HL-60/S4 treated with retinoic acid at 250 ng/mL for 4 days and 3 days (cell line): ENCODE data around the gene SMTN.
"Not testable (repeated sequence)": the region's sequence is repeated elsewhere in the genome, so short reads cannot be mapped to it uniquely, and the experiment has no call there.

Experiments used
- in situ Hi-C: fragments of 300-500 bp; cut with MboI; formaldehyde crosslinking; loops from 2 replicates; pipeline ENCODE4 v1.7.0; 2022; ENCODE audit warnings: low sequenced_read_pairs

The SMTN gene

DNA sequence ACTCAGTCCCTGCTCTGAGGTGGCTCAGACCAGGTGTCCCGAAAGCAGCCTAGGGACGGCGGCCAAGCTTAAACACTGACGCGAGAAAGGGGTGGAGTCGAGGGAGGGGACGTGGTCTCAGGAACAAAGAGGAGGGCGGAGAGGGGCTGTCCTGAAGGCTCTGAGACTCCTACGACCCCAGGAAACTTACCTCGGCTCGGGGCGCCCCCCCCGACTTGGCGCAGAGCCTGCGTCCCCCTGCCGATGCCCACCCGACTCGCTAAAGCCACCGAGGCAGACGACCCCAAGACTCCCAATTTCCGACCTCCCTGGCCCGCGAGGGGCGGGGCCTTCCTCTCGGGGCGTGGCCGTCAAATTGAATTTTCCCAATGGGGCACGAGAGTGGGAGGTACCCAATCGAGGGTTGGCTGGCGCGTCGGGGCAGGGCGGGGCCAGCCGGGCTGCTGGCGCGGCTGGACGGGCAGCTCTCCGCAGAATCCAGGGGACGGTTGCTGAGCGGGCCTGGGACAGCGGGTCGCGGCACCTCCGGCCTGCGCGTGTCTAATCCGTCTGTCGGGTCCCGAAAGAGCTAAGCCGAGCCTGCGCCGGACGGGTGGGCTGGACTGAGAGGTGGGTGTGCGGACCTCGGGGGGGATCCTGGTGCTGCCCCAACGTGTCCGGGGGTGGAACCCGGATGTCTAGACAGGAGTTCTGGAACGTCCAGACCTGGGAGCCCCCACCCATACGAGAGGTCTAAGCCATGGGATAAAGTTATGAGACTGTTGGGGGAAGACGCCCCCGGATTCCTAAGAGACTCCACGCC, at the start of gene SMTN:
TSS of gene SMTN (plus strand) at position 471 of the 802 bp plus-strand sequence. CDS start 1,941 bp downstream, outside the sequence.
- in situ Hi-C loops = no loop called here

DNA sequence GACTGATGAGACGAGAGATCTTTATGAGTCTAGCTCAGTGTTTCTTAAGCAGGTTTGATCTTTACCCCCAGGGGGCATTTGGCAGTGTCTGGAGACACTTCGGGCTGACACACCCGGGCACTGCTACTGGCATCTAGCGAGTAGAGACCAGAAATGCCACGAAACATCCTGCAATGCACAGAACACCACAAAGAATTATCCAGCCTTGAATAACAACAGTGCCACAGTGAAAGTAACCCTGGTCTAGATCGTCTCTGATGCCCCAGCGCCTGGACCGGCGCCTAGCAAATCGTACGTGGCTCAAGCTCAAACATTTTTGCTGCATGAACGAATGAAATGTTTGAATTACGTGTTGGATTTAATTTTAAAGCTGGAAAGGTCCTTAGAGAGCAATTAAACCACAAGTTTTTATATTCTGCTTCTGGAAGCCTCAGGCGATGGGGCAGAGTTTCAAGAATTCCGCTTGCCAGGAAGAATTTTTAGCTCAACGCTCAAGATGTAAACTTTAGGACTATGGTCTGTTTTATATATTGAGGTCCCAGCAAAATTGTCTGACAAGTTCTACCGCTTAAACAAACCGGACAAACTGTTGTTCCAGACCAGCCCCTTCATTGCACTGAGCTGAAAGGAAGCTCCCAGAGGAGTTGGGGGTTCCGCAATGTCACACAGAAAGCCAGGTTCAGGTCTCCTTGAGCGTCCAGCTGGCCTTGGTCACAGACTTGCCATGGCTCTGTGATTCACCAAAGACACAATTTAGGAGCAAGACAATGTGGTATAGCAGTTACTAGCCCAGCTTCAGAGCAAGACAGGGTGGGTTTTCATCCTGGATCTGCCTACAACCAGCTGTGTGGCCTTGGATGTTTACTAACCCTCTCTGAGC, 44.2 kb upstream of the SMTN start:
- in situ Hi-C loops = no loop called here

DNA sequence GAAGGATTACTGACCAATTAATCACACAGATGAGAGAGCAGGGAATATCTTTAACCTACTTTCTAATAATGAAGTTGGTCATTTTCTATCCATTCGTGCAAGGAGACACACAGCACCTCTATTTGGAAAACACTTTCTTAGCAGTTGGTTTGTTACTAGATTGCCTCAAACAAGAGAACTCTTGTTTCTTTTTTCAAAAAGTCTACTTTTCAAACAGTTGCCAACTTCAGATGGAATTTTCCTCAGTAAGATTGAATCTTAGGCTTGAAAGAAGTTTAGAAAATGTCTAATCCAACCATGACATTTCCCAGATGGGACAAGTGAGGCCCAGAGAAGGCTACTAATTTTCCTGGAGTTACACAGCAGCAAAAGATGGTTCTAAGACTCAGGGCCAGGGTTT, 42.4 kb upstream of the SMTN start:
- in situ Hi-C loops = no loop called here

DNA sequence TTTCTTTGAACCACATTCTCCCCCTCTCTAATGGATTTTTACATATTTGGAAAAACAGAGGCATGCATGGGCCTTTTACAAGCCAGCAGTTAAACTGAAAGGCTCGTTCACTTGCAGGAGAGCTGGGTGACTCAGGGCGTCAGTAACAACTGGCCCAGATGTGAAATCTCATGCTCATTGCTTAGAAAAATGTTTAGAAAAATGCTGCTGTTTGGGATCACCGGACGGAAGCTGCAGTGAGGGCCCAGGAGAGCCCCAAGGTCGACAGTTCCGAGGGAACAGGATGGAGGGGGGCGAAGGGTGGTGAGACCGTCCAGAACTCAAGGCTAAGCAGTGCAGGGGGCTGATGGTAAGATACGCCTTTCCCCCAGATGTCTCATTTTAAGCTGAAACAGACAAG, 41.7 kb upstream of the SMTN start:
- in situ Hi-C loops = no loop called here

DNA sequence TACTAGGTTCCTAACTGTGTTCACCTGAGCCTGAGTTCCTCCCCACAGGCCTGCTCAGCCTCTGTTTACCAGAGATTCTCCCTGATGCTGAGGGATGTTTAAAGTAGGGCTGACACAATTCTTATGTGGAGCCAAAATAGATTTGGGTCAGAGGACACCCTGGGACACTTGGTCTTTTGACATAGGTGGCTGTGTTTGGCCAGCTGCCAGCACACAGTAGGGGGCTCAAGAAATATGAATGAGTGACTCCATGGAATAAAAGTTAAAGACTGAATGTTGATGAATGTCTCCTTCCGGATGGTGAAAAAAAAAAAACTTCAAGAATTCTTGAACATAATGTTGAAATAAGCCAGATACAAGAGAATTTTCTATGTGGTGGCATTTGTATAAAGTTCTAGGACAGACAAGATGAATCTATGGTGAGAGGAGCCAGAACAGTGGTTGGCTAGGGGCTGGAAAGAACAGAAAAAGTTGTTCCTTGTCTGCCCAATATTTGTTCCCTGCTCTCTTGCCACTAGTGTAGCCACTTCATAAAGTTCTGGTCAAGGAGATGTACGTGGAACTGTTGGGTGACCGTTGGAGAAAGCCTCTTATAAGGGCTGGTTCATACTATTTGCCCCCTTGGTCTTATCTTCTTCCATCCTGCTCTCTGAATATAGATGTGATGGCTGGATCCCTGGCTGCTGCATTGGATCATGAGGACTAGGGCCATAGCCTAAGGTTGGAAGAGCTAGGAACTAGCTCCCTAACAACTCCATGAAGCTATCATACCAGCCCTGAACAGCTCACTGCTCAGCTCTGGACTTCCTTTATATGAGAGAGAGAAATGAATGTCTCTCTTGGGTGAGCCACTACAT, 40.3 kb upstream of the SMTN start:
- in situ Hi-C loops = no loop called here

DNA sequence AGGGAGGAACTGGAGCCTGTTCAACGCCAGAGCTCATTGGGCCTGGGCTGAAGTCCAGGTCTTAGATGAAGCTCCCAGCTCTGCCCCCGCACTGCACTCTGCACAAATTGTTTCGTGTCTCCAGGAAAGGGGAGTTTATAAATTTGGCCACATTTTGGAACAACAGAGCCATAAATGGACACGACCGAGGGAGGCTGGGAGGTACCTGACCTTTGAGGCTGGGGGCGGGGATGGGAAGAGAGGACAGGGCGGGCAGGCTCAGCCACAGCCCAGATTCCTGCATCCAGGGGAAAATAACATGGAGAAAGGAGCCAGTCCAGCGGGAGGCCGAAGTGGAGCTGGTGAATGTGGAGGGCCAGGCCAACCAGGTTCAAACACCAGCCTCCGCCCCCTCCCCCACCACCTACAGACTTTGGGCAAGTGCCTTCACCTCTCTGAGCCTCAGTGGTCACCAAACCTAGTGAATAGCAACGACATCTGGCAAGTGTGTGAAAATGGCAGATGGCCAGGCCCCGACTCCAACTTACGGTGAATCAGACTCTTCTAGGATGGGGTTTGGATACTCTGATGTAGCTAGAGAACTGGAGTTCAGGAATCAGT, 36.8 kb upstream of the SMTN start:
- in situ Hi-C loops = no loop called here

DNA sequence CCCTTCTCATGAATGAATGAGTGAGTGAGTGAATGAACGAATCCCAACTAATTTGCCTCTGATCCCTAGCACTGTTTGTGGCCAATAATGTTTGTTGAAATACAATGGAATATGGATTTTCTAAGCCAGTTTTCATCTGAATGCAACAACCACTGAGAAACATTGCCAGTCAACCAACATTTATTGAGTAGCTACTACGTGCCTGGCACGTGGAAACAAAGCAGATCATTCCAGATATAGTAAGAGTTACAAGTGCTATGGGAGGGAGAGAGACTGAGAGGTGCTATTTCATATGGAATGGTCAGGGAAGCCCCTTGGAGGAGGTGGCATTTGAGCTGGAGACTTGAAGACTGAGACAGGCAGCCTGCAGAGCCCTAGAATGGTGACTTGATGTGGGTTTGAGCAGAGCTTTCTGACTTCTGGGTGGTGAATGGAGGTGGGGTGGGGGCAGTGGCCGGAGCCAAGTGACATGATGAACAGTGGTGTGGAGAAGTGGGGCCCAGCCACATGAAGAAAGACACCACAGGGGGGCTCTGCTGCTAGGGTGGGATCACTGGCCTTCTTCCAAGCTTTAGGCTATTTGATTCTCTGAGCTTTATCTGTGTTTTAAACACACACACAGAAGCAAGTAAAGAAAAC, 35.1 kb upstream of the SMTN start:
- in situ Hi-C loops = no loop called here

DNA sequence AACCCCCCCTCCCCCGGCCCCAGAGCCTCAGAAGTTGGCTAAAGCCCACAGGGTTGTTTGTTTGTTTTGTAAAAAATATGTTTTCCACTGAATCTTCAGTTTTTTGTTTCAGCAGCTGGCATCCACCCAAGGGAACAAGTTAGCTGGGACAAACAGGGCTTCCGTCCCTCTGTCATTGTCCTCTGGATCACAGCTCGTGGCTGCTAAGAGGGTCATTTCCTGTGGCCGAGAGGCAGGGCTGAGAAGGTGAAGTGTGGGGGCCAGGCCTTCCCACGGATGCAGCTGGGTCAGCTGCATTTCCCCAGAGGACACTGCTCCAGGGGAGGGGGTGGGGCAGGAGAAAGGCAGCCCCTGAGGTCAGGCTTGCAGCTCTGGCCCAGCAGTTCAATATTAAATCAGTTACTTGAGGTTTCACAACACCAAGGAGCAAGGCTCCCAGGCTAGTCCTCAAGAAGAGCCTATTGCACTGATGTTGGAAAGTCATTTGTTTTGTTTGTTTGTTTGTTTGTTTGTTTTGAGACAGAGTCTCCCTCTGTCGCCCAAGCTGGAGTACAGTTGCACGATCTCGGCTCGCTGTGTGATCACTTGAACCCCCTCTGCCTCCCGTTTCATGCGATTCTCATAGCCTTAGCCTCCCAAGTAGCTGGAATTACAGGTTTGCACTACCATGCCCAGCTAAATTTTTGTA, 34.4 kb upstream of the SMTN start:
- in situ Hi-C loops = no loop called here

DNA sequence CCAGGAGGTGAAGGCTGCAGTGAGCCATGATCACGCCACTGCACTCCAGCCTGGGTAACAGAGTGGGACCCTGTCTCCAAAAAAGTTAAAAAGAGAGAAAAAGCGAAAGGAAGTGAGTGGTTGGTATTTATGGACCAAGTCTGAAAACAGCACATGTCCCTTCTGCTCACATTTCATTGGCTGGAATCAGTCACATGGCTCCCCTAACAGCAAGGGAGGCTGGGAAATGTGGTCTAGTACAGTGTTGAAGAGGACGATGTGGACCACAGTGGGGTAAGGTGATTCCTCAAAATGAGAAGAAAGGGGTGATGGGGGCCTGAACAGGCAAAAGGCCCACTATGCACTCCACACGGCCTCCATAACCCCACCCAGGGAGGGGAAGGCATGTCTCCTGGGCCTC, 32.5 kb upstream of the SMTN start:
- in situ Hi-C loops = no loop called here

DNA sequence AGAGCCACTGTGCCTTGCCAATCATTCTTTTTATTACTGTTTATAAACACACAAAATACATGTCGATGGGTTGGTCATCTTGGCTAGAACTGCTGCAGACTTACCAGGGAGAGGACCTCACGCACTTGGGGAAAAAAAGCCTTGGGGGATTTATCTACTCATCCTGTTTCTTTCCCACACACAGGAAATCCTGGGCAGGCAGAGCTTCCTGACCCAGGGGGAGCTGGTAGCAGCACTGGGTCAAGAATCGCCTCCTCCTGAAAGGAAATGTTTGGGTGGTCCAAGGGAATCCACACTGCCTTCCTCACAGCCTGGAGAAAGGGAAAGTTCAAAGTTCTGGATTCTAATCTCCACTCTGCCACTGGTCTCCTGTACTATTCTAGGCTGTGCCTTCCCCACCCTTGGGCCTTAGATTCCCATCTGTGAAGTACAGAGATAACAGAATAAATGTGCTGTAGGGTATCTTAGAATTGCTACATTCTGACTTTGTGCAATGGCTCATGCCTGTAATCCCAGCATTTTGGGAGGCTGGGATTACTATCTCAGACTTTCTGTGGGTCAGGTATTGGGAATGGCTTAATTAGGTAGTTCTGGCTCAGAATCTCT, 31.2 kb upstream of the SMTN start:
- in situ Hi-C loops = no loop called here

DNA sequence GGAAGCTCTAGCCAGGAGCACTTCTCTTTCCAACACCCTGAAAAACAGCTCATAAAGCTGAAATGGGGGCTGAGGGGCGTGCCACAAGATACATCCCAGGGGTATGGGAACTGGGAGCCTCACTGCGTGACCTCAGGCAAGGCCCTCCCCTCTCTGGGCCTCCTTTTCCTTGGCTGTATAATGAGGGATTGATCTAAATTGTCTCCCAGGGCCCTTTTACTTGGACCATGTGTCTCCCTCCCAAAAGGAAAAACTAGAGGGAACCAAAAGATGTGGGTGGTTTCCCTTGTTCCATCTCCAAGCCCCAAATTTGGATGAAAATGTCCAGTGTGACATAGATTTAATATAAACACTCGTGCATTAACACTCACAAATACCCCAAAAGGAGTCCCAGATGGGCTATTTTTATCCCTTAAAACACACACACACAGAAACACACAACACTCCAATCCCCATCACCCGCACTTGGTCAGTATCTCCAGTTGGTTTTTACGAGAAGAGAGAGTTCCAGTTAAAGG, 25.9 kb upstream of the SMTN start:
- in situ Hi-C loops = no loop called here

DNA sequence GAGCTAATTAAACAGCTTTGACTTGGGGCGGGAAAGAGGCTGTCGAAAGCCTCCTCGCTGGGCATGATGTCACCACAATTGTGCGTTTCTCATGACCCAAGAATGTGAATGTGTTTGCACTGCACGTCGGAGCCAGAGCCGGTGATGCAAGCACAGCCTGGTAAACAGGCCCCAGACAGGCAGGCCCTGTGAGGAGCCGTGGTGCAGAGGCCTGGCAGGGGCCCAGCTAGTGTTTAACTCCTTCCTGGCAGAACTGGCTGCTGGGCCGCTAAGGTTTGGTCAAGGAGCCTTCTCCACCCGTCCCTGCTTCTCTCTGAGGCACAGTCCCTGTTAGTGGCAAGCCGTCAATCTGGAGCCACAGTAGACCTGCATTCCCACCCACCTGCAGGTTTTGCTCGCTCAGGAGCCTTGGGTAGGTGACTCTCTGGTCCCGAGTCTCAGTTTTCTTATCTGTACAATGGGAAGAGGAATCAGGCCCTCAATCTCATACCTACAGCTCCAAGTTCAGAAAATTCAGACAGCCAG, 25.4 kb upstream of the SMTN start:
- in situ Hi-C loops = no loop called here

DNA sequence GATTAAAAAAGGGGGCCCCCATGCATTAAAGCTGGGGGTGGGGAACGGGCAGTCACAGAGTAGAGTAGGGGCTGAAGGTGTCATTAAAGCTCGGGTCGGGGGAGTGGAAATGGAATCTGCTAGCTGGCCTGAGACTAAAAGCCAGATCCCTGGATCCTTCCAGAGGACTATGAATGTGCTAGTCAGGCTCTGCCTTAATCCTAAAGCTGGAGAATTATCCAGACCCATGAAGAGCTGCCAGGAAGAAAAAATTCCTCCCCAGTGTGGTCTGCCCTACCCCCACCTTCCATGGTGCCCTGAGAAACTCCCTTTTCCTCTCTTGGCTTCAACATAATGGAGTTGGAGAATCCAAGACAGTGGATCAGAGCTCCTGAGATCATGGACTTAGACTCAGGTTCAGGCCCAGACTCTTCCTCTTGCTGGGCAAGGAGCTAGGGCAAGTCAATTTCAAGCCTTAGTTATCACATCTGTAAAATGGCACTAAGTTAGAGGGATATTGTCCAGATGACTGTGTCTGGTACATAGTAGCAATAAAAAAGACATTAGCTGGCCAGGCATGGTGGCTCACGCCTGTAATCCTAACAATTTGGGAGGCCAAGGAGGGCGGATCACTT, 24.0 kb upstream of the SMTN start:
- in situ Hi-C loops = no loop called here

DNA sequence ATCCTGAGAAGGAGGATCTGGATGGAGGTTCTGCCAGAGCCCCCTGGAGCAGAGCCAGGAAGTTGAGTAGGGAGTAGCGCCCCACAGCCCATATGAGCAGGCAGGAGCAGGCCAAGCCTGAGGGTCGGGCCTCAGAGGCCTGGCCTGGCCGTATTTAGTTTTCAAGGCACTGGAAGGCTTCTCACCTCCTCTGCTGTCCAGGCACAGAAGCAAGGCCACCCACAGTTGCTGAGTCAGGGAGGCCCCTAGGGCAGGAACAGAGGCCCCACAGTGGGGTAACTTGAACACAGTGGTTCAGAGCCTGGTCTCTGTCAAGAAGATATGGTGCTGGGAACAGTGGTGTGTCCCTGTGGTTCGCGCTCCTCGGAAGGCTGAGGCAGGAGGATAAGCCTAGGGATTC, 21.5 kb upstream of the SMTN start:
- in situ Hi-C loops = not testable (repeated sequence)

DNA sequence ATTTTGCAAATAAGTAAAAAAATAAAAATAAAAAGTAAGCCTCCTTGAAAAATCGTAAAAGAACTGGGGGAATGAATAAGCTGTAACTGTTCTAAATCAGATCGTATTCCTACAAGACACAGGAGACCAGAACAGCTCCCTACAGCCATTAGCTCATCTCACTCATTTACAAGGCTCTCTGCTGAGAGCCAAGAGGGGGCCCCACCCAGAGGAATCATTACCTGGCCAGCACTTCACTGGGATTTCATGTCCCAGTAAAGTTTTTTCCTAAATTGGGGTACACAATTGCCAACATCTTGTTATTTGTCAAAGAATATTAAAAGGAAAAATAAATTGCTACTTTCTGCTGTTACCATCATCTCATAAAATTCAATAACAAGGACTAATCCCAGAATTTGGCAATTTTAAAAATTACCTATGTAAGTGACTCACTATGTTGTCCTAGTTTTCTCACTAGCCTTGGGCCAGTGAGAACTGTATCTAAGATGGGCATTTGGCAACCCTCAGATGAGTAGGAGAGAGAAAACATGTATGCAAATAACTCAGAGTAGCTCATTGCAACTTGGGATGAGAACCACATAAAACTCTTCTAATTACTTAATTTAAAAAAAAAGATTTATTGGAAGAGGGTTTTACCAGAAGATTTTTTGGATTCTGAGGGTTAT, 18.4 kb upstream of the SMTN start:
- in situ Hi-C loops = no loop called here

DNA sequence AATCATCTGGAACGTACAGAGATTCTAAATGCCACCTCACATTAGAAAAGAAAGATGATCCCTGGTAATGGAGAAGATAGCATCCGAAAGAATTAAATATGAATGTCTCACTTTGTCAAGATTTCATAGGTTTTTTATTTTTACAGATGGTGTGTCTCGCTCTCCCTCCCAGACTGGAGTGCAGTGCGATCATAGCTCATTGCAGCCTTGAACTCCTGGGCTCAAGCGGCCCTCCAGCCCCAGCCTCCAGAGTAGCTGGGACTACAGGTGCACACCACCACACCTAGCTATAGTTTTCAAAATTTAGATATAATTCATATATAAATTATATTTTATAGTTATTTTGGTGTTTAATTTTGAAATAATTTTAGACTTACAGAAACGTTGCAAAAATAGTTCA, 16.7 kb upstream of the SMTN start:
- in situ Hi-C loops = no loop called here

DNA sequence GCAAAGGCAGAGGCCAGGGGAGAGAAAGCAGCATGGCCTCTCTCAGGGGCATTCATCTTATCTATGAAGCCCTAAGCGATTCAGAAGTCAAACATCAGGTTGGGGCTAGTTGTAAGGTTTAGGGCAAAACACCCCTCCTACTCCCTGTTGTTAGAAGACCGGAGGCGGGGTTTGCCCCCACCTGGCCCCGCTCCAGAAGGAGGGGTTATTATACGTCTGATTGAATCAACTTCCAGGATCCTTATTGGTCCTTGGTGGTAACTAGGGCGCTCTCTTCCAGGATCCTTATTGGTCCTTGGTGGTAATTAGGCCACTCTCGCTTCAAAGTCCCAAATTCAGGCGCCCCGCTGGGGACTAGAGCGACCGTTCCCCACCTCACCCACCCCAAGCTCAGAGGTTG, 12.1 kb upstream of the SMTN start:
- in situ Hi-C loops = no loop called here
